Stimulated activated CD4-positive, alpha-beta T cell treated with anti-CD3 and anti-CD28 coated beads, Interleukin-2, amount 100 ng/mL, for 4 hours (primary cell): ENCODE data around the gene KCNJ9.
"Not testable (repeated sequence)": the region's sequence is repeated elsewhere in the genome, so short reads cannot be mapped to it uniquely, and the experiment has no call there.

Source experiments
- DNase-seq: peaks from one replicate; pipeline ENCODE4 v3.0.0-alpha.2; 2020; ENCODE audit warnings: low read depth

The KCNJ9 gene

DNA sequence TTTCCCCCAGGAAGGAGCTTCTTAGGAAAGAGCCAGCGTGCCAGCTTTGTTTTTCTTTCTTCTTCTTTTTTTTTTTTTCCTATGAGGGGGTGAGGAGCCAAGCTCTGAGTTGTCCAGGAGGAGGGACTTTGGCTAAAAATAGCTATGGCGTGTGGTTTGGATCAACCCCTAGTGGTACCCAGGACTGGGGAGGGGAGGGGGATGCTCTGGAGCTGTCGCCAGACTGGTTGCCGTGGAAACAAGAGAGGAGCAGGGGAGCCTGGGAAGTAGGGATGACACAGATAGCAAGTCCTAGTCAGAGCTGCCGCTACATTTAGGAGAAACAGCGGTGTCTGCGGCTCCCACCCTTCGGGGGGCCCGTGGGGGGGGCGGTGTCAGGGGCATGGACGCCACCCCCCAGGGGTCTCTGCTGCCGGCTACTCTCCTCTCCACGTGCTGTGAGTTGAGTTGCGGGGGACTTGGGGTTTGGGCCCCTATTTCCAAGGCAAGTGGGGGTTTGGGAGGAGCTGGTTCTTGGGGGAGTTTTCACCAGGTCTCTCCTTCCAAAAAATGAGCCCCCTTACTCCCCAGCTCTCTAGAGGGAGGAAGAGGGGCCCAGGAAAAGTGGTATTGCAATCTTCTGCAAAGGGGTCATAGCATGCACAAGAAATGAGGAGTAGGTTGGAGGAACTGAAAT lies at the start of gene KCNJ9:
Gene KCNJ9 (plus strand): TSS at position 278 of the 676 bp plus-strand sequence. CDS start 2,493 bp downstream, outside the sequence.
- DNase-seq = no peak

DNA sequence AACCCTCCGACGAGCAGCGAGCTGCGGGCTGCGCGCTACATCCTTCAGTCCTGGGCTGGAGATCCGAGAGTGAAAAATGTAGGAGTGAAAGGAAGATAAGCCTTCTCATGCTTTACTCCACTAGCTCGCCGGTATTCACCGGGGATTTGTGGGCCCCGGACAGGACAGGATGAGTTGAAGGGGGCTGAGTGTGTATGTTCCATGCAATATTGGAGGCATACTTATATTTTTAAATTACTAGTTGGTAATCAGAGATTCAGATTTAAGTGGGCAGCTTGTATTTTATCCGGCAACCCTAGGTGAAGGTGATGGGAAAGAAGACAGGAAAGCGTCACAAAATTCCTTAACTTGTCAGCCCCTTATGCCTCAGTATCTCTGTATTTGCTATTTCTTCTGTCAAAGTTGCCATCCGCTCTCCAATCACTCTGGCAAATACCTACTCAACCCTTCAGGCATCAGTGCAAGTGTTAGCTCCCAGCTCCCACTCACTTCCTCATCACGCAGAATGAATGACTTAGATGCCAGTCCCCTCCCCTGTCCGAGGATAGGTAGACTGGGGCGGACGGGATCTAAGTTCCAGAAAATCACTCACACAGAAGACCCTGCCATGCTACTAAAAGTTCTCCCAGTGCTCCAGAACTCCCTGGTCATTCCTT lies 49.0 kb upstream of the KCNJ9 start:
- no peak for DNase-seq

DNA sequence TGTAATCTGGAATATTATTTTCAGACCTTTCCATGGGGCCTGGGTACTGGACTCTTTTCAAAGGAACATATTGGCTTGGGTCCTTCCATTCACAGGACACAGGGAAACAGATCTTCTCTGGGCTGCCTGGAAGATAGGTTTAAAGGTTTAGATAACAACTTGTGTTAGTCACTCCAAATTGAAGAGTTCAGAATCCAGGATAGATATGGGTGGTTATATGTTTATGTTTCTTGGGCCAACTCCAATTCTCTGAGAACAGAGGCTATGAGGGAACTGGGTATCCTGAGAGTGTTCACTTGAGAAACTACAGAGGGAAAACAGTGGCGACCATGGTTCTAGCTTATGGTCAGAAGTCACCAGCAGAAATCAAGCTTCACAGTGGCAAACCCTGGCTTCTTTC lies 40.9 kb upstream of the KCNJ9 start:
- no peak for DNase-seq

DNA sequence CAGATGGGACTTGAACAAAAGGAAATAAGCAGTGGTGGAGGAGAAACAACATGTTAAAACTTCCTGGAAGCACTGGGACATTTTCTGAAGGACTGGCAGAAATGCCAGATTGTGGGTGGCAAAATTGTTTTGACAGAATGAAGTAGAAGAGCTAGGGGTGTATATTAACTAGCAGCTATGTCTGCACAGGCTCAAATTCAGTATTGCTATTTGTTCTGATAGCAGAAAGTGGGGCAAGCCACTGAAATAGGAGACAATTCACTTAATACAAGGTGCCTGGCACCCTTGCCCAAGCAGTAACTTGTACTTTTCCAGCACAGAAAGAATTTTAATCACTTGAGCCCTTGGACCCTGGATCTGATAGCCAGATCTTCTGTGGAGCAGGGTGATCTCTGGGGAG lies 37.8 kb upstream of the KCNJ9 start:
- DNase-seq = no peak

GRCh38 chr1:160045653-160046052 lies 35.7 kb upstream of the KCNJ9 start:
- DNase-seq = no peak

GRCh38 chr1:160046494-160047110 lies 34.7 kb upstream of the KCNJ9 start:
- no peak for DNase-seq

- no peak for DNase-seq
These were observed 34.0 kb upstream of the KCNJ9 start for GRCh38 chr1:160047111-160047991.

DNA sequence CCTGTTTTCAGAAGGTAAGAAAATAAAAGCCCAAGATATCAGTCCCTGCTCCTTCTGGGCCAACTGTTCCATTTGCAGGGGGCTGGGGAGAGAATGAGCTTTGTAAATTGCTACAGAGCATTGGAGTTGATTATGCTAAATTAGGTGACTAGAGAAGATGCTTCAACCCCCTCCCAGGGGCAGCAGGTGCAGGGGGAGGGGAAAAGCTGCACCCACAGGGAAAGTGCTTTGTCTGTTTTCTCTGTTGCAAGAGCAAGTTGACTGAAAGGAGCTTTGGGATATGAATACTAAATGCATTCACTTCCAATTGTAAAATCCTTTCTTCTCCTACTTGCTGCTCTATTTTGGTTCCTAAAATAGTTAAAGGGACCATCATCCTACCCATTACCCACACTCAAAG lies 33.0 kb upstream of the KCNJ9 start:
- DNase-seq = no peak

DNA sequence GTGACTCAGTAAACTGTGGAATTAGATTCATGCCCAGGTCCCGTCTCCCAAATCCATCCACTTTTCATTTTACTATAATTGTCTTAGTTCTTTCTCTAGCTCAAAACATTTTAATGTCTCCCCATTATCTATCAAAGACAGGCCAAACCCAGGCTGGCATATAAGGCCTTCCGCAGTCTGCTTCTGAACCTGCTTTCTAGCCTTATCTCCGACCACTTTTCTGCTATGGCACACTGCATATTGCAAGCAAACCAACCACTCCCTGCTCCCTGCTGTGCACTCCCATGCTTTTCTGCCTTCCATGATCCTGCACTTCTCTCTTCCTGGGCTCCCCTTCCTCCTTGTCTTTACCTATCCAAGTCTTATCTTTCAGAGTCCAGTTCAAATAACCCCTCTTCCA lies 32.2 kb upstream of the KCNJ9 start:
- no peak for DNase-seq

DNA sequence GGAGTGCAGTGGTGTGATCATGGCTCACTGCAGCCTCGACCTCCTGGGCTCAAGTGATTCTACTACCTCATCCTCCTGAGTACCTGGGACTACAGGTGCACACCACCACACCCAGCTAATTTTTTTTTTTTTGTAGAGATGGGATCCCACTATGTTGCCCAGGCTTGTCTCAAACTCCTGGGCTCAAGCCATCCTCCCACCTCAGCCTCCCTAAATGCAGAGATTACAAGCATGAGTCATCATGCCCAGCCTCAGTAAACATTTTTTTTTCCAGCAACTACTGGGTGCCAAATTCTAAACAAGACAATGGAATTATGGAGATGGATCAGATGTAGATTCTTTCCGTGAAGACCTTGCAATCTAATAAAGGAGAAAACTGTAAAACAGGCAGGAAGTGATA lies 31.2 kb upstream of the KCNJ9 start:
- not testable (repeated sequence) for DNase-seq

DNA sequence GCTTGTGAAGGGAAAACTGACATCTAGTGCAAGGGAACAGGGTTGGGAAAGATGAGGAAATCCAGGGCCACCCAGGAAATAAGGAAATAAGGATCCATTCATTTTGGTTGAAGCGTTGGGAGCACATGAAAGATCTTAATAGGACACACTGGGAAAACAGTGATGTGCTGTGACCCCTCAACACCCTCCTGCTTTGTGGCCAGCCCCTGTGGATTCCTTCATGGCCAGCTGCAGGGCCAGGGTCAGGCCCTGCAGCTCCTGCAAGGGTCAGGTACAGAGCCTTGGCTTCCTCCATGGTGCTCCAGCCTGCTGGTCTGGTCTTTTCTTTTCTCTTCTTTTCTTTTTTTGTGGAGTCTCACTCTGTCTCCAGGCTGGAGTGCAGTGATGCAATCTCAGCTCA lies 30.7 kb upstream of the KCNJ9 start:
- no peak for DNase-seq

DNA sequence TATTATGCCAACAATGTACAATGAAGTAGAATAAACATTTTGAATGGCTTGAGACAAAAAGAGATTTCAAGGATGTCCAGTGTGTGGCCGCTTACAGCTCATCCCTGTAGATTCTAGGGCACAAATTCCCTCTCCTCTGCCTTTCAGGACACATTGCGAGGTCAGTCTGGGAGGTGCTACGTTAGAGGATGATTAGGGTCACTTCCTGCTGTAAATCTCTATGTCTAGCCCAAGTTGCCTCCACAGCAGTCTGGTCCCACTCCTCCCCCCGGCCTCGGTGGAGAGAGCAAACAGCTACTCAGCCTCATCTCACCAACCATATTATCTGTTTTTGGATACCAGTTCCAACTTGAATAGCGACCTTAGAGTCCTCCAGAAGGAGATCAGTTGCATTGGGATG lies 28.4 kb upstream of the KCNJ9 start:
- DNase-seq = no peak

GRCh38 chr1:160053548-160054365 lies 27.6 kb upstream of the KCNJ9 start:
- DNase-seq = no peak

DNA sequence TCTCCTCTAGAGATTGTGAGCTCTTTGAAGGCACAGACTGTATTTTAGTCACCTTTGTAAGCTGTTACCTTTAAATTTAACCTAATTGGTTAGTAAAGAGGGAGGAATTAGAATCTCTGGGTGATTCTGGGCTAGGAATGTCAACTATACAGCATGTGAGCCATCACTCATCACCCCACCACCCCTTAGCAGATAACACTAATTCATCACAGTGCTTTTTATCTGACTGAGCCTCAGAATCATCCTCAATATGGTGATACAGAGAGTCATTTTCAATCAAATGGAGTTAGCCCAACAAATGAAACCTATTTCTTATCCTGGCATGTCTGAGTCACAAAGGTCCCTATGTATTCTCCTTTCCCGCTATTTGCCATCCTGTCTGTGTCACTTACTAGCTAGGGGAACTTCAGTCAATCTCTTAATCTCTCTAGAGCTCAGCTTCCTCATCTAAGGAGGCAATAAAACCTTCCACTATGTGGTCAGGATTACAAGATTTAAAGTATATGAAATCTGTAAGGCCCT lies 24.6 kb upstream of the KCNJ9 start:
- DNase-seq = no peak

- DNase-seq = no peak
These were observed 23.3 kb upstream of the KCNJ9 start for GRCh38 chr1:160058087-160058486.

- no peak for DNase-seq
These were observed 19.7 kb upstream of the KCNJ9 start for GRCh38 chr1:160061369-160062229.

GRCh38 chr1:160062230-160062532 lies 19.2 kb upstream of the KCNJ9 start:
- no peak for DNase-seq

DNA sequence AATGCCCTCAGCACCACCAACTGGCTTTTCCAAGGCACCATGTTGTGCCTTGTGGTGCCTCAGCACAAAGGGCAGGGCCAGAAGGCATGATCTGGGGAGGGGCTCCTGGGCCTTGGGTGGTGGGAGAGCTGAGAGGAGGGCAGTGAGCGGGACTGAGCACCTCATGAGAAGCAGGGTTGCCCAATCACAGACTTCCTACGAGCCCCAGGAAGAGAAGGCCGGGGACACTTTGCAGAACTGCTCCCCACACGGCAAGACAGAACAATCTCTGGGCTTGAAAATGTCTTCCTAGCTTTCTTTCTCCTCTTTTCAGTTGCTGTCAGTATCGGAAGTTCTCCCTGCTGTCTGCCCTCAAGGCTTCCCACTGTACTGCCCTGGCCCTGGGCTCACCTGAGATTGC lies 18.2 kb upstream of the KCNJ9 start:
- DNase-seq = no peak

GRCh38 chr1:160064164-160064563 lies 17.2 kb upstream of the KCNJ9 start:
- no peak for DNase-seq

DNA sequence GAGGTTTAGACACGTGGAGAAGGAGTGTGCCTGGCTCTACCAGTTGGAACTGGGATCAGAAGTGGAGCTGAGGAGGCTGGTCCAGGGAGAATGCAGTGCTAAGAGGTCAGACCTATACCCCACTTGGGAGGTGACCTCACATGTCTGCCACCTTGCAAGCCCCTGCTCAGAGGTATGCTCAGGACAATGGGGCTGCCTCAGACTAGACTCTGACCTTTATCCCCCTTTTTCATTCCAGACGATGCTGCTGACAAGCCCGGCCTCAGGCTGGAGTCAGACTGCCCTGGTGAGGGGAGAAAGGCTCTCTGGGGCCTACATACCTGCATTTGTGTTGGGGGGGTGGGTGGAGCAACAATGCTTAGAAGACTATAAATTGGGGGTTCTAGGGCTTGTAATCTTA lies 16.6 kb upstream of the KCNJ9 start:
- DNase-seq = no peak
